H9 (cell line): Measurements from ENCODE around the gene LY6G5C. TPM values are rescaled to one million over a fixed set of nuclear protein-coding genes. Genes with fewer than 3 reads are reported as not detected.

ENCODE experiments used
- DNase-seq: peaks from one replicate; pipeline ENCODE4 v3.0.0-alpha.2; 2017
- H2AFZ ChIP-seq: one replicate; pipeline ENCODE4 v1.6.1; 2013; ENCODE audit warnings: mild to moderate bottlenecking, low read length, control low read depth, moderate library complexity
- H2AK5ac ChIP-seq: 2 replicates; pipeline ENCODE4 v1.6.1; 2013; ENCODE audit warnings: low read length, control low read depth, mixed read lengths; ENCODE audit not compliant: insufficient read length
- H2BK120ac ChIP-seq: one replicate; pipeline ENCODE4 v1.6.1; 2013; ENCODE audit warnings: low read depth, mild to moderate bottlenecking, low read length, control low read depth, inconsistent platforms; ENCODE audit not compliant: poor library complexity, severe bottlenecking
- H2BK12ac ChIP-seq: 2 replicates; pipeline ENCODE4 v1.6.1; 2013; ENCODE audit warnings: low read length, control low read depth, mixed read lengths, low read depth; ENCODE audit not compliant: insufficient read length
- H2BK15ac ChIP-seq: 2 replicates; pipeline ENCODE4 v1.6.1; 2013; ENCODE audit warnings: low read depth, low read length, control low read depth
- H2BK20ac ChIP-seq: one replicate; pipeline ENCODE4 v1.6.1; 2013; ENCODE audit warnings: low read depth, mild to moderate bottlenecking, low read length, control low read depth, inconsistent platforms; ENCODE audit not compliant: poor library complexity, severe bottlenecking
- H2BK5ac ChIP-seq: 2 replicates; pipeline ENCODE4 v1.6.1; 2013; ENCODE audit warnings: low read length, control low read depth, mixed read lengths; ENCODE audit not compliant: insufficient read length
- H3K14ac ChIP-seq: 2 replicates; pipeline ENCODE4 v1.6.1; 2013; ENCODE audit warnings: low read length, control low read depth; ENCODE audit not compliant: insufficient read depth
- H3K18ac ChIP-seq: 2 replicates; pipeline ENCODE4 v1.6.1; 2013; ENCODE audit warnings: low read depth, mild to moderate bottlenecking, mixed read lengths, low read length, control low read depth; ENCODE audit not compliant: insufficient read length
- H3K23ac ChIP-seq: 2 replicates; pipeline ENCODE4 v1.6.1; 2013; ENCODE audit warnings: low read length, control low read depth, mixed read lengths, low read depth; ENCODE audit not compliant: insufficient read length
- H3K23me2 ChIP-seq: 2 replicates; pipeline ENCODE4 v1.6.1; 2013; ENCODE audit warnings: low read depth, mild to moderate bottlenecking, mixed read lengths, low read length, control low read depth; ENCODE audit not compliant: insufficient read length, poor library complexity, severe bottlenecking
- H3K27ac ChIP-seq: 2 replicates; pipeline ENCODE4 v1.5.1; 2013; ENCODE audit warnings: low read length, control low read depth, mixed read lengths, low read depth; ENCODE audit not compliant: insufficient read length
- H3K27me3 ChIP-seq: 2 replicates; pipeline ENCODE4 v1.6.1; 2013; ENCODE audit warnings: low read length, control low read depth, inconsistent platforms; ENCODE audit not compliant: insufficient read depth
- H3K4ac ChIP-seq: 2 replicates; pipeline ENCODE4 v1.6.1; 2013; ENCODE audit warnings: low read depth, mild to moderate bottlenecking, control low read depth, inconsistent platforms, low read length, moderate library complexity
- H3K4me1 ChIP-seq: 2 replicates; pipeline ENCODE4 v1.6.1; 2013; ENCODE audit warnings: low read length, control low read depth, inconsistent platforms; ENCODE audit not compliant: insufficient read depth
- H3K4me2 ChIP-seq: 2 replicates; pipeline ENCODE4 v1.6.1; 2013; ENCODE audit warnings: low read length, control low read depth, mixed read lengths; ENCODE audit not compliant: insufficient read length, insufficient read depth
- H3K56ac ChIP-seq: 2 replicates; pipeline ENCODE4 v1.6.1; 2013; ENCODE audit warnings: low read depth, mild to moderate bottlenecking, mixed read lengths, low read length, control low read depth; ENCODE audit not compliant: insufficient read length
- H3K79me1 ChIP-seq: 2 replicates; pipeline ENCODE4 v1.6.1; 2013; ENCODE audit warnings: low read depth, mild to moderate bottlenecking, moderate library complexity, low read length, control low read depth, inconsistent platforms; ENCODE audit not compliant: insufficient read depth, poor library complexity, severe bottlenecking
- H3K79me2 ChIP-seq: 2 replicates; pipeline ENCODE4 v1.6.1; 2013; ENCODE audit warnings: low read length, control low read depth, inconsistent platforms; ENCODE audit not compliant: insufficient read depth
- H3K9ac ChIP-seq: 2 replicates; pipeline ENCODE4 v1.6.1; 2013; ENCODE audit warnings: low read length, control low read depth, mixed read lengths; ENCODE audit not compliant: insufficient read length; ENCODE audit errors: extremely low read depth
- H3K9me3 ChIP-seq: one replicate; pipeline ENCODE4 v1.6.1; 2013; ENCODE audit warnings: low read depth, low read length, inconsistent platforms; ENCODE audit not compliant: control insufficient read depth
- H3T11ph ChIP-seq: one replicate; pipeline ENCODE4 v1.6.1; 2013; ENCODE audit warnings: mild to moderate bottlenecking, low read length, control low read depth, inconsistent platforms
- H4K20me1 ChIP-seq: one replicate; pipeline ENCODE4 v1.6.1; 2013; ENCODE audit not compliant: control insufficient read depth, insufficient read length, insufficient read depth
- H4K5ac ChIP-seq: 2 replicates; pipeline ENCODE4 v1.6.1; 2013; ENCODE audit warnings: low read depth, mild to moderate bottlenecking, mixed read lengths, low read length, control low read depth; ENCODE audit not compliant: insufficient read length
- H4K8ac ChIP-seq: replicated peaks from 2 replicates; pipeline ENCODE4 v1.6.1; 2013; ENCODE audit warnings: low read length, control low read depth, mixed read lengths, low read depth; ENCODE audit not compliant: insufficient read length
- H4K91ac ChIP-seq: 2 replicates; pipeline ENCODE4 v1.6.1; 2013; ENCODE audit warnings: low read depth, mild to moderate bottlenecking, moderate library complexity, mixed read lengths, low read length, control low read depth; ENCODE audit not compliant: insufficient read length
- H3K27ac Mint-ChIP-seq, 3 experiments: 2 replicates in 2 of 3; 3 replicates in 1 of 3; pipeline ENCODE4 v1.8.0; 2020 to 2021; ENCODE audit warnings: mixed read lengths in 3 of 3, mild to moderate bottlenecking in 1 of 3, moderate library complexity in 1 of 3
- H3K27me3 Mint-ChIP-seq: 2 replicates; pipeline ENCODE4 v1.8.0; 2021; ENCODE audit warnings: low read depth, mild to moderate bottlenecking, moderate library complexity, mixed read lengths
- H3K36me3 Mint-ChIP-seq, 3 experiments: 2 replicates in 2 of 3; 3 replicates in 1 of 3; pipeline ENCODE4 v1.8.0; 2020 to 2021; ENCODE audit warnings: low read depth in 3 of 3, mixed read lengths in 3 of 3; ENCODE audit not compliant: insufficient read depth in 1 of 3
- H3K4me1 Mint-ChIP-seq, 2 experiments: 2 replicates each; pipeline ENCODE4 v1.8.0; 2020; ENCODE audit warnings: mixed read lengths in 2 of 2
- H3K4me3 Mint-ChIP-seq, 2 experiments: 2 replicates in 1 of 2; 3 replicates in 1 of 2; pipeline ENCODE4 v1.8.0; 2020 to 2021; ENCODE audit warnings: mild to moderate bottlenecking in 2 of 2, mixed read lengths in 2 of 2, moderate library complexity in 1 of 2
- H3K9me3 Mint-ChIP-seq, 2 experiments: 2 replicates in 1 of 2; 3 replicates in 1 of 2; pipeline ENCODE4 v1.8.0; 2020; ENCODE audit warnings: mild to moderate bottlenecking in 2 of 2, mixed read lengths in 2 of 2, moderate library complexity in 1 of 2
- WGBS: extraction: QIAGEN DNeasy Blood & Tissue Kit; methylation state at CpG from one replicate; pipeline ENCODE4 v1.1.7; 2013; ENCODE audit warnings: missing lambda C conversion rate, low lambda C conversion rate, mixed read lengths; ENCODE audit not compliant: insufficient read length; ENCODE audit errors: extremely low coverage; 5-methylcytosine and 5-hydroxymethylcytosine counted together
- total RNA-seq: library from RNA; stranded (reverse); gene quantifications from 2 replicates; pipeline ENCODE4 v1.2.1, GENCODE V29; 2021
- TF ChIP-seq, protein P1 (sequence below): fragments of 200-600 bp; sonication (generic); conservative IDR thresholded peaks from 3 replicates; pipeline ENCODE4 v1.8.0; 2021; ENCODE audit warnings: antibody characterized with exemption, mild to moderate bottlenecking

The LY6G5C gene
- total RNA-seq, 1 experiment from 2014 or later, result 2.2 TPM

DNA sequence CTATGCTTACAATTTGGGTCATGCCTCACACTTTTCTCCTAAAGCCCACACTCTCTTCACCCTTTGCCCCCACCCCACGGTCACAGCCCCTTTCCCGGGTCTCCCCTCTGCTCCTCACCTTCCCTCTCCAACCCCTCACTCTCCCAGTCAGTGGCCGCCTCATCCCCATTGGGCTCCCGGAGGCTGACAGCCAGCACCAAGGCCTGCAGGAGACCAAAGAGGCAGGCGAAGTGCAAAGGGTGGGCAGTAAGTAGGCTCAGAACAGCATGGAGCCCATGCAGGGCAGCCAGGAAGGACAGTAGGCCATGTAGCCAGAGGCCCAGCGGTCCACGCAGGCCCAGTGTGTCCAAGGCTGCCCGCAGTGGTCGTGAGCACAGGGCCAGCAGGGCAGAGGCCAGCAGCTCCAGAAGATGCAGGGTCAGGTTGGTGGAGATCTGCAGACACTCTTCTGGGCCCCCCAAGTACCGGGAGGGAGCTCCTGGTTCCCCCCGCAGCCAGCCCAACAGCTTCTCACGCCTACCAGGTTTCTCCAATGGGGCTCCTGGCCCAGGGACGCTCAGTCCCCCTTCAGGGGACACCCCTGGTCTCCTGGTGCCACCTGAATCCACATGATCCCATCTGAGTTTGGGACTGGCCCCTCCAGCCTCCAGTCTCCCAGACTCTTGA lies 21.8 kb downstream of the LY6G5C start:
- Histone ChIP-seq H3K27ac (no peak overlapping the region), H3K18ac (no peak overlapping the region), H3K4ac (no peak overlapping the region), H3K56ac (no peak overlapping the region), H3K23ac (no peak overlapping the region), H2BK15ac (no peak overlapping the region), H4K5ac (no peak overlapping the region), H3K27me3 (no peaks in the 10 kb centered on the region), H2AFZ (no peak overlapping the region), H3K79me1 (peaks cover 13% of the 10 kb centered on the region), H3K14ac (no peak overlapping the region), H3K79me2 (peaks cover 4% of the 10 kb centered on the region; the same call in 1 of the 2 replicates), H3K4me1 (no peaks in the 10 kb centered on the region), H2BK20ac (no peak overlapping the region), H3T11ph (no peak overlapping the region), H4K20me1 (no peaks in the 10 kb centered on the region), H3K23me2 (peaks cover 7% of the 10 kb centered on the region), H2BK5ac (no peak overlapping the region), H2BK12ac (no peak overlapping the region), H3K9me3 (no peaks in the 10 kb centered on the region), H3K4me2 (peak overlapping the region; percentile 73), H4K91ac (no peak overlapping the region), H2BK120ac (no peak overlapping the region), H2AK5ac (no peak overlapping the region), H3K9ac (no peak overlapping the region), H4K8ac (no peak overlapping the region)
- no peak for DNase-seq
- Mint-ChIP-seq H3K27ac (no peak overlapping the region; a peak in 1 of 7 replicates), H3K36me3 (peaks cover 17 to 43% (median 36%) of the 10 kb centered on the region in 3 experiments; a peak in 6 of 7 replicates), H3K27me3 (no peaks in the 10 kb centered on the region; the same call in 1 of the 2 replicates), H3K4me1 (peaks cover 30 to 36% of the 10 kb centered on the region in 2 experiments), H3K4me3 (peak overlapping the region; percentile 87 to 92), H3K9me3 (no peaks in the 10 kb centered on the region)
- no CpG with 5 or more reads among the region's 13 CpGs for WGBS
- TF ChIP-seq, protein P1, sequence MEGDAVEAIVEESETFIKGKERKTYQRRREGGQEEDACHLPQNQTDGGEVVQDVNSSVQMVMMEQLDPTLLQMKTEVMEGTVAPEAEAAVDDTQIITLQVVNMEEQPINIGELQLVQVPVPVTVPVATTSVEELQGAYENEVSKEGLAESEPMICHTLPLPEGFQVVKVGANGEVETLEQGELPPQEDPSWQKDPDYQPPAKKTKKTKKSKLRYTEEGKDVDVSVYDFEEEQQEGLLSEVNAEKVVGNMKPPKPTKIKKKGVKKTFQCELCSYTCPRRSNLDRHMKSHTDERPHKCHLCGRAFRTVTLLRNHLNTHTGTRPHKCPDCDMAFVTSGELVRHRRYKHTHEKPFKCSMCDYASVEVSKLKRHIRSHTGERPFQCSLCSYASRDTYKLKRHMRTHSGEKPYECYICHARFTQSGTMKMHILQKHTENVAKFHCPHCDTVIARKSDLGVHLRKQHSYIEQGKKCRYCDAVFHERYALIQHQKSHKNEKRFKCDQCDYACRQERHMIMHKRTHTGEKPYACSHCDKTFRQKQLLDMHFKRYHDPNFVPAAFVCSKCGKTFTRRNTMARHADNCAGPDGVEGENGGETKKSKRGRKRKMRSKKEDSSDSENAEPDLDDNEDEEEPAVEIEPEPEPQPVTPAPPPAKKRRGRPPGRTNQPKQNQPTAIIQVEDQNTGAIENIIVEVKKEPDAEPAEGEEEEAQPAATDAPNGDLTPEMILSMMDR, result no peak
